GM21528 (cell line): ENCODE data around the gene FHL3.
A peak's percentile ranks its signal among the peaks of the same experiment; 100 is the strongest.
"Not testable (repeated sequence)": the region's sequence is repeated elsewhere in the genome, so short reads cannot be mapped to it uniquely, and the experiment has no call there.

Experiments used
- ATAC-seq: cut with Tn5 transposase; IDR thresholded peaks from one replicate; pipeline ENCODE4 v1.9.1; 2021; ENCODE audit warnings: mild to moderate bottlenecking, moderate library complexity; ENCODE audit not compliant: unreplicated experiment, low FRiP score

The FHL3 gene

GRCh38 chr1:37995751-37996345, 9.5 kb downstream of the FHL3 start:
- no peak for ATAC-seq

- no peak for ATAC-seq
These were observed 10.3 kb downstream of the FHL3 start for GRCh38 chr1:37994886-37995566.

- peak; percentile 42 for ATAC-seq
These were observed 15.9 kb downstream of the FHL3 start for GRCh38 chr1:37989361-37989930.

GRCh38 chr1:37987679-37988078, 17.6 kb downstream of the FHL3 start:
- ATAC-seq, result no peak

GRCh38 chr1:37983546-37983945, 21.8 kb downstream of the FHL3 start:
- no peak for ATAC-seq

- no peak for ATAC-seq
These were observed 26.8 kb downstream of the FHL3 start for GRCh38 chr1:37978541-37978940.

- not testable (repeated sequence) for ATAC-seq
These were observed 30.2 kb downstream of the FHL3 start for GRCh38 chr1:37975083-37975482.

- no peak for ATAC-seq
These were observed 30.7 kb downstream of the FHL3 start for GRCh38 chr1:37974567-37974966.

GRCh38 chr1:37973684-37974083, 31.6 kb downstream of the FHL3 start:
- ATAC-seq, result not testable (repeated sequence)

GRCh38 chr1:37965301-37965700, 40.0 kb downstream of the FHL3 start:
- no peak for ATAC-seq

GRCh38 chr1:37964106-37964505, 41.2 kb downstream of the FHL3 start:
- ATAC-seq, result not testable (repeated sequence)

- no peak for ATAC-seq
These were observed 46.6 kb downstream of the FHL3 start for GRCh38 chr1:37958690-37959089.

GRCh38 chr1:37955685-37956084, 49.6 kb downstream of the FHL3 start:
- ATAC-seq, result no peak

- ATAC-seq, result no peak
These were observed 50.9 kb downstream of the FHL3 start for GRCh38 chr1:37954316-37954971.

GRCh38 chr1:37952738-37953137, 52.6 kb downstream of the FHL3 start:
- no peak for ATAC-seq

- no peak for ATAC-seq
These were observed 53.3 kb downstream of the FHL3 start for GRCh38 chr1:37951783-37952624.

- ATAC-seq, result no peak
These were observed 54.1 kb downstream of the FHL3 start for GRCh38 chr1:37951041-37951782.

GRCh38 chr1:37949524-37950152, 55.7 kb downstream of the FHL3 start:
- no peak for ATAC-seq

- no peak for ATAC-seq
These were observed 56.5 kb downstream of the FHL3 start for GRCh38 chr1:37948841-37949240.
